IMR-90 (cell line): ENCODE data around the gene WRAP73. TPM values are rescaled to one million over a fixed set of nuclear protein-coding genes. Genes with fewer than 3 reads are reported as not detected.

Experiments used
- ATAC-seq: fragments of 200-7000 bp; cut with Tn5 transposase; 2 replicates; pipeline ENCODE4 v1.9.1; 2020; ENCODE audit warnings: low read depth, mild to moderate bottlenecking, moderate library complexity
- BruUV-seq: library from RNA; stranded (reverse); fragments of 400-500 nt; replicated peaks from 2 replicates; lab custom pipeline; 2021; lab: Mats Ljungman, UMichigan
- CTCF ChIA-PET: fragments of 300-600 bp; formaldehyde crosslinking; extraction: SDS; loops from one replicate; lab custom pipeline; 2021; ENCODE audit warnings: antibody characterized with exemption; lab: Yijun Ruan, JAX
- POLR2A ChIA-PET: fragments of 300-600 bp; sonication (Branson Sonifier 250); formaldehyde crosslinking; loops from one replicate; lab custom pipeline; 2022; ENCODE audit warnings: antibody characterized with exemption; ENCODE audit not compliant: unreplicated experiment; lab: Charles Lee
- DNase-seq: peaks from one replicate; pipeline ENCODE4 v3.0.0; 2013
- H2AFZ ChIP-seq: replicated peaks from 2 replicates; pipeline ENCODE3; 2013; ENCODE audit warnings: low read length, mild to moderate bottlenecking; ENCODE audit not compliant: poor library complexity
- H2AK5ac ChIP-seq: 2 replicates; pipeline ENCODE4 v1.6.1; 2013; ENCODE audit warnings: low read depth, low read length, inconsistent platforms
- H2AK9ac ChIP-seq: replicated peaks from 2 replicates; pipeline ENCODE3; 2013; ENCODE audit warnings: mild to moderate bottlenecking, low read depth, low read length, moderate library complexity; ENCODE audit not compliant: poor library complexity
- H2BK120ac ChIP-seq: 2 replicates; pipeline ENCODE4 v1.6.1; 2013; ENCODE audit warnings: low read depth, low read length, inconsistent platforms
- H2BK15ac ChIP-seq: 3 replicates; pipeline ENCODE4 v1.6.1; 2013; ENCODE audit warnings: low read depth, low read length, inconsistent platforms
- H2BK20ac ChIP-seq: 2 replicates; pipeline ENCODE4 v1.6.1; 2013; ENCODE audit warnings: low read depth, mild to moderate bottlenecking, inconsistent platforms, low read length, moderate library complexity
- H2BK5ac ChIP-seq: 2 replicates; pipeline ENCODE4 v1.6.1; 2013; ENCODE audit warnings: mild to moderate bottlenecking, low read depth, low read length, inconsistent platforms; ENCODE audit not compliant: poor library complexity, severe bottlenecking
- H3K14ac ChIP-seq: replicated peaks from 2 replicates; pipeline ENCODE4 v1.6.1; 2013; ENCODE audit warnings: low read depth, low read length, inconsistent platforms
- H3K18ac ChIP-seq: 2 replicates; pipeline ENCODE4 v1.6.1; 2013; ENCODE audit warnings: low read depth, low read length, control low read depth
- H3K23ac ChIP-seq: 2 replicates; pipeline ENCODE4 v1.6.1; 2013; ENCODE audit warnings: low read depth, low read length, inconsistent platforms
- H3K27ac ChIP-seq: 2 replicates; pipeline ENCODE4 v1.5.1; 2013; ENCODE audit warnings: mild to moderate bottlenecking, control low read depth, low read length; ENCODE audit not compliant: insufficient read depth
- H3K27me3 ChIP-seq: 2 replicates; pipeline ENCODE4 v1.6.1; 2013; ENCODE audit warnings: low read length; ENCODE audit not compliant: control insufficient read depth, insufficient read depth
- H3K36me3 ChIP-seq: 2 replicates; pipeline ENCODE4 v1.6.1; 2013; ENCODE audit warnings: low read length, mixed read lengths; ENCODE audit not compliant: control insufficient read depth, insufficient read depth
- H3K4ac ChIP-seq: 2 replicates; pipeline ENCODE4 v1.6.1; 2013; ENCODE audit warnings: low read depth, low read length, inconsistent platforms
- H3K4me1 ChIP-seq: 2 replicates; pipeline ENCODE4 v1.6.1; 2013; ENCODE audit warnings: low read length, mixed read lengths; ENCODE audit not compliant: control insufficient read depth, insufficient read depth
- H3K4me2 ChIP-seq: 2 replicates; pipeline ENCODE4 v1.6.1; 2013; ENCODE audit warnings: low read depth, mild to moderate bottlenecking, control low read depth, low read length, moderate library complexity
- H3K4me3 ChIP-seq: 2 replicates; pipeline ENCODE4 v1.5.1; 2013; ENCODE audit warnings: low read depth, mild to moderate bottlenecking, control low read depth, low read length, moderate library complexity; ENCODE audit not compliant: insufficient read depth
- H3K56ac ChIP-seq: 2 replicates; pipeline ENCODE4 v1.6.1; 2013; ENCODE audit warnings: low read length, inconsistent platforms; ENCODE audit not compliant: insufficient read depth; ENCODE audit errors: extremely low read depth
- H3K79me1 ChIP-seq, 2 experiments: 2 replicates each; pipeline ENCODE4 v1.6.1; 2013; ENCODE audit warnings: low read length in 2 of 2, inconsistent platforms in 1 of 2, low read depth in 1 of 2
- H3K9ac ChIP-seq: 2 replicates; pipeline ENCODE4 v1.6.1; 2013; ENCODE audit warnings: low read depth, low read length, control low read depth
- H3K9me1 ChIP-seq: 2 replicates; pipeline ENCODE4 v1.6.1; 2013; ENCODE audit warnings: low read length, inconsistent platforms; ENCODE audit not compliant: insufficient read depth
- H3K9me3 ChIP-seq: 2 replicates; pipeline ENCODE4 v1.6.1; 2013; ENCODE audit warnings: low read length; ENCODE audit not compliant: control insufficient read depth, insufficient read depth
- H4K20me1 ChIP-seq: 2 replicates; pipeline ENCODE4 v1.6.1; 2013; ENCODE audit warnings: low read length, inconsistent platforms; ENCODE audit not compliant: insufficient read depth
- H4K5ac ChIP-seq: 2 replicates; pipeline ENCODE4 v1.6.1; 2013; ENCODE audit warnings: mild to moderate bottlenecking, low read depth, low read length, control low read depth
- H4K8ac ChIP-seq, 2 experiments: 2 replicates each; pipeline ENCODE4 v1.6.1; 2013; ENCODE audit warnings: low read depth in 2 of 2, low read length in 2 of 2, control low read depth in 1 of 2, inconsistent platforms in 1 of 2
- H4K91ac ChIP-seq: 2 replicates; pipeline ENCODE4 v1.6.1; 2013; ENCODE audit warnings: low read depth, low read length, inconsistent platforms; ENCODE audit not compliant: insufficient read depth
- BHLHE40 ChIP-seq: fragments of 150-350 bp; IDR thresholded peaks from 2 replicates; pipeline ENCODE4 v1.6.1; 2016; ENCODE audit warnings: mild to moderate bottlenecking, low read depth, low read length
- MAZ ChIP-seq: IDR thresholded peaks from 2 replicates; pipeline ENCODE4 v1.6.1; 2012; ENCODE audit warnings: low read depth, mild to moderate bottlenecking, low read length, improper control_type of control experiment, moderate library complexity, borderline replicate concordance
- NFE2L2 ChIP-seq: fragments of 150-350 bp; IDR thresholded peaks from 2 replicates; pipeline ENCODE4 v1.6.1; 2016; ENCODE audit warnings: low read depth, mild to moderate bottlenecking, low read length
- RFX5 ChIP-seq: IDR thresholded peaks from 2 replicates; pipeline ENCODE4 v1.8.0; 2012; ENCODE audit warnings: low read depth, mild to moderate bottlenecking, low read length, moderate library complexity
- WGBS, 2 experiments: methylation state at CpG; one replicate each; pipeline versions ENCODE4 v1.1.5 to v1.1.7; 2013; ENCODE audit warnings: missing lambda C conversion rate in 2 of 2; ENCODE audit not compliant: insufficient read length in 1 of 2; ENCODE audit errors: extremely low coverage in 2 of 2; 5-methylcytosine and 5-hydroxymethylcytosine counted together
- dilution Hi-C: fragments of 300-500 bp; cut with HindIII; formaldehyde crosslinking; loops from one replicate; pipeline ENCODE4 v1.14.3; 2018; ENCODE audit warnings: low sequenced_read_pairs; ENCODE audit not compliant: unreplicated experiment
- in situ Hi-C: fragments of 300-500 bp; cut with MboI; formaldehyde crosslinking; loops from 3 replicates; pipeline ENCODE4 v1.14.3; 2019; ENCODE audit warnings: low sequenced_read_pairs, inconsistent platforms, mixed read lengths
- intact Hi-C: fragments of 100-400 bp; cut with micrococcal nuclease; formaldehyde crosslinking; loops from 2 replicates; pipeline ENCODE4 v1.10.0; 2022
- polyA plus RNA-seq, 3 experiments: library from polyadenylated mRNA; depleted of rRNA; stranded (reverse); fragments of >200 nt; gene quantifications; 2 replicates each; pipeline ENCODE4 v1.2.3, GENCODE V29; 2012; ENCODE audit warnings: low replicate concordance in 1 of 3
- total RNA-seq: library from RNA; depleted of rRNA; stranded (reverse); fragments of >200 nt; gene quantifications from 2 replicates; pipeline ENCODE4 v1.2.3, GENCODE V29; 2012

The WRAP73 gene
- total and polyA plus RNA-seq, 2 of the 4 experiments (the other 2 are of a cell fraction), result 10.8 to 23.6 TPM

- TF ChIP-seq MAZ, result no peak
- TF ChIP-seq RFX5, result no peak
- no peak for TF ChIP-seq NFE2L2
- no peak for TF ChIP-seq BHLHE40
- dilution Hi-C loops, result no loop called here
- POLR2A ChIA-PET, result no interaction called here
- Histone ChIP-seq H3K79me1 (0 out of 4 replicates have a peak, but pooled peaks cover 0 to under 1% of the 10 kb centered on the region in 2 experiments), H3K27me3 (no peaks in the 10 kb centered on the region), H2AK5ac (no peak overlapping the region), H3K27ac (no peak overlapping the region), H3K14ac (no peak overlapping the region), H3K4me2 (no peak overlapping the region), H4K5ac (no peak overlapping the region), H3K4me3 (no peak overlapping the region), H3K18ac (no peak overlapping the region), H3K23ac (no peak overlapping the region), H2BK20ac (no peak overlapping the region), H2AFZ (no peak overlapping the region), H3K9ac (no peak overlapping the region), H2AK9ac (no peak overlapping the region), H4K91ac (no peak overlapping the region), H3K9me1 (no peaks in the 10 kb centered on the region; the same call in 1 of the 2 replicates), H2BK120ac (no peak overlapping the region), H4K20me1 (no peaks in the 10 kb centered on the region), H3K36me3 (no peaks in the 10 kb centered on the region), H3K9me3 (no peaks in the 10 kb centered on the region), H3K4ac (no peak overlapping the region), H4K8ac (no peak overlapping the region), H3K56ac (no peak overlapping the region), H2BK5ac (no peak overlapping the region), H2BK15ac (no peak overlapping the region), H3K4me1 (peaks cover 14% of the 10 kb centered on the region)
- no TSS peak for BruUV-seq
- DNase-seq (no peak), ATAC-seq (no peak)
- 88% methylated on average over 5 of the region's 18 CpGs; no CpG with 5 or more reads in 1 of the 2 experiments for WGBS, 2 experiments
- in situ Hi-C loops, result no loop called here
- intact Hi-C loops, result no loop called here
- CTCF ChIA-PET, result interaction anchor here (1.4 to 2.5 kb wide), 2 partner anchors 52 to 165 kb away, joined by 9 to 20 read pairs; no protein-coding TSS in a partner anchor
Measured at GRCh38 chr1:3617806-3618345, 32.0 kb downstream of the WRAP73 start.
